ENCODE data around the gene POLR3F.
A peak's percentile ranks its signal among the peaks of the same experiment; 100 is the strongest.

The POLR3F gene

GRCh38 chr20:18456600-18456999 lies 10.6 kb upstream of the POLR3F start:
- TF ChIP-seq CTCF (IDR thresholded peaks at IDR 0.05; ENCODE audit: poor library complexity, severe bottlenecking) = no peak
- H3K27ac ChIP-seq (ENCODE audit: poor library complexity, severe bottlenecking) = no peak overlapping the region
- no peak overlapping the region for H3K4me3 ChIP-seq (ENCODE audit: severe bottlenecking)
- no peaks in the 10 kb centered on the region for H3K27me3 ChIP-seq (ENCODE audit: insufficient read depth, poor library complexity, severe bottlenecking)
- no peaks in the 10 kb centered on the region for H3K9me3 ChIP-seq (ENCODE audit: severe bottlenecking)
- DNase-seq (ENCODE audit: low spot score) (no peak), ATAC-seq (ENCODE audit: low read depth) (no peak)
- H3K4me1 ChIP-seq (ENCODE audit: insufficient read depth, poor library complexity, severe bottlenecking) = no peaks in the 10 kb centered on the region
- H3K36me3 ChIP-seq (ENCODE audit: low read depth) = no peaks in the 10 kb centered on the region

GRCh38 chr20:18465536-18466200 lies 1.5 kb upstream of the POLR3F start:
- TF ChIP-seq CTCF (IDR thresholded peaks at IDR 0.05; ENCODE audit: poor library complexity, severe bottlenecking) = no peak
- DNase-seq (ENCODE audit: low spot score) = no peak
- Histone ChIP-seq H3K27ac (ENCODE audit: poor library complexity, severe bottlenecking) (no peak overlapping the region), H3K4me3 (ENCODE audit: severe bottlenecking) (no peak overlapping the region), H3K9me3 (ENCODE audit: severe bottlenecking) (no peaks in the 10 kb centered on the region), H3K27me3 (ENCODE audit: insufficient read depth, poor library complexity, severe bottlenecking) (no peaks in the 10 kb centered on the region), H3K36me3 (ENCODE audit: low read depth) (peaks cover 15% of the 10 kb centered on the region), H3K4me1 (ENCODE audit: insufficient read depth, poor library complexity, severe bottlenecking) (peaks cover 15% of the 10 kb centered on the region)
- no peak for ATAC-seq (ENCODE audit: low read depth)

- peak overlapping the region; percentile 57 for H3K4me3 ChIP-seq (ENCODE audit: severe bottlenecking)
These were observed 656 bp upstream of the POLR3F start for GRCh38 chr20:18466574-18466893.

GRCh38 chr20:18477218-18477617 lies 10.0 kb downstream of the POLR3F start:
- Histone ChIP-seq H3K36me3 (ENCODE audit: low read depth) (peaks cover 87% of the 10 kb centered on the region), H3K4me3 (ENCODE audit: severe bottlenecking) (no peak overlapping the region), H3K27me3 (ENCODE audit: insufficient read depth, poor library complexity, severe bottlenecking) (no peaks in the 10 kb centered on the region), H3K27ac (ENCODE audit: poor library complexity, severe bottlenecking) (no peak overlapping the region), H3K4me1 (ENCODE audit: insufficient read depth, poor library complexity, severe bottlenecking) (no peaks in the 10 kb centered on the region), H3K9me3 (ENCODE audit: severe bottlenecking) (no peaks in the 10 kb centered on the region)
- DNase-seq (ENCODE audit: low spot score) (no peak), ATAC-seq (ENCODE audit: low read depth) (no peak)
- no peak for TF ChIP-seq CTCF (IDR thresholded peaks at IDR 0.05; ENCODE audit: poor library complexity, severe bottlenecking)

More at GRCh38 chr20:18466574-18466893, 656 bp upstream of the POLR3F start:
- Histone ChIP-seq H3K36me3 (ENCODE audit: low read depth) (peaks cover 15% of the 10 kb centered on the region), H3K27me3 (ENCODE audit: insufficient read depth, poor library complexity, severe bottlenecking) (no peaks in the 10 kb centered on the region), H3K27ac (ENCODE audit: poor library complexity, severe bottlenecking) (peak overlapping the region; percentile 49), H3K4me1 (ENCODE audit: insufficient read depth, poor library complexity, severe bottlenecking) (peaks cover 15% of the 10 kb centered on the region), H3K9me3 (ENCODE audit: severe bottlenecking) (no peaks in the 10 kb centered on the region)
- TF ChIP-seq CTCF (IDR thresholded peaks at IDR 0.05; ENCODE audit: poor library complexity, severe bottlenecking) = no peak
- ATAC-seq (ENCODE audit: low read depth) = peak; percentile 61
- no peak for DNase-seq (ENCODE audit: low spot score)

- no peaks in the 10 kb centered on the region for H3K9me3 ChIP-seq (ENCODE audit: severe bottlenecking)
- DNase-seq (ENCODE audit: low spot score) (no peak), ATAC-seq (ENCODE audit: low read depth) (no peak)
- peaks cover 86% of the 10 kb centered on the region for H3K36me3 ChIP-seq (ENCODE audit: low read depth)
- H3K27ac ChIP-seq (ENCODE audit: poor library complexity, severe bottlenecking) = no peak overlapping the region
- H3K4me1 ChIP-seq (ENCODE audit: insufficient read depth, poor library complexity, severe bottlenecking) = no peaks in the 10 kb centered on the region
- H3K4me3 ChIP-seq (ENCODE audit: severe bottlenecking) = no peak overlapping the region
- TF ChIP-seq CTCF (IDR thresholded peaks at IDR 0.05; ENCODE audit: poor library complexity, severe bottlenecking) = no peak
- H3K27me3 ChIP-seq (ENCODE audit: insufficient read depth, poor library complexity, severe bottlenecking) = no peaks in the 10 kb centered on the region
These were observed 10.6 kb downstream of the POLR3F start for GRCh38 chr20:18477821-18478220.

Measured in RWPE2 (cell line).